ENCODE results near the gene SHMT1.

SHMT1 gene

GRCh38 chr17:18331879-18332278, 31.5 kb downstream of the SHMT1 start:
- Mint-ChIP-seq H3K9me3 (no peaks in the 10 kb centered on the region), H3K36me3 (ENCODE audit: insufficient read depth) (peaks cover 22% of the 10 kb centered on the region), H3K4me1 (peaks cover 11% of the 10 kb centered on the region), H3K27me3 (no peaks in the 10 kb centered on the region), H3K4me3 (peak overlapping the region; percentile 32), H3K27ac (ENCODE audit: low read depth) (peak overlapping the region; percentile 79)
- DNase-seq (ENCODE audit: low spot score in 2 of 2) = no peak
- peak; percentile 70 for ATAC-seq (replicated peaks; ENCODE audit: extremely low read depth, poor library complexity, severe bottlenecking)

GRCh38 chr17:18328643-18329204, 34.6 kb downstream of the SHMT1 start:
- peaks cover 16% of the 10 kb centered on the region for H3K4me1 Mint-ChIP-seq
- peaks cover 39% of the 10 kb centered on the region for H3K36me3 Mint-ChIP-seq (ENCODE audit: insufficient read depth)
- no peak overlapping the region for H3K27ac Mint-ChIP-seq (ENCODE audit: low read depth)
- no peak for DNase-seq (ENCODE audit: low spot score in 2 of 2)
- H3K4me3 Mint-ChIP-seq = no peak overlapping the region
- no peaks in the 10 kb centered on the region for H3K27me3 Mint-ChIP-seq
- H3K9me3 Mint-ChIP-seq = no peaks in the 10 kb centered on the region
- ATAC-seq (replicated peaks; ENCODE audit: extremely low read depth, poor library complexity, severe bottlenecking) = no peak

GRCh38 chr17:18327556-18327955, 35.8 kb downstream of the SHMT1 start:
- Mint-ChIP-seq H3K27ac (ENCODE audit: low read depth) (no peak overlapping the region), H3K4me1 (peaks cover 21% of the 10 kb centered on the region), H3K4me3 (no peak overlapping the region), H3K36me3 (ENCODE audit: insufficient read depth) (peaks cover 35% of the 10 kb centered on the region), H3K9me3 (no peaks in the 10 kb centered on the region), H3K27me3 (no peaks in the 10 kb centered on the region)
- no peak for ATAC-seq (replicated peaks; ENCODE audit: extremely low read depth, poor library complexity, severe bottlenecking)
- no peak for DNase-seq (ENCODE audit: low spot score in 2 of 2)

DNA sequence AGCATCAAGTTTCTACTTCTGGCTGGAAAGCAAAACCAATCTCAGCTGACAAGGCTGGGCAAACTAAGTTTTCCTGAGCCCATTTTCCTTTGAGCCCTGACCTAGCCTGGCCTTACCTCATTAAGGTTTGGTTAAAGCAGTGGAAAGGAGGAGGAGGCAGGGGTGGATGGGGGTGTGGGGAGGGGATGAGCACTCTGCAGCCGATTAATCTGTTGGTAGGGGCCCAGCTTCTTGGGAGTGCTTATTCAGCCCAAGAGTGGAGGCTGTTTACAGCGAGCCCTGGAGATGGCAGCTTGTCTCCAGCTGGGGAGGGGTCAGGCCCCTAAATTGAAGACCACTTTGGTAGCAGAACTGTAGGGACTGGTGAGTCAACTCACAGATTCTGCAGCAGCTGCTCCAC, 36.3 kb downstream of the SHMT1 start:
- H3K27ac Mint-ChIP-seq (ENCODE audit: low read depth) = no peak overlapping the region
- no peak overlapping the region for H3K4me3 Mint-ChIP-seq
- ATAC-seq (replicated peaks; ENCODE audit: extremely low read depth, poor library complexity, severe bottlenecking) (no peak), DNase-seq (ENCODE audit: low spot score in 2 of 2) (no peak)
- peaks cover 18% of the 10 kb centered on the region for H3K4me1 Mint-ChIP-seq
- no peaks in the 10 kb centered on the region for H3K9me3 Mint-ChIP-seq
- peaks cover 35% of the 10 kb centered on the region for H3K36me3 Mint-ChIP-seq (ENCODE audit: insufficient read depth)
- no peaks in the 10 kb centered on the region for H3K27me3 Mint-ChIP-seq

DNA sequence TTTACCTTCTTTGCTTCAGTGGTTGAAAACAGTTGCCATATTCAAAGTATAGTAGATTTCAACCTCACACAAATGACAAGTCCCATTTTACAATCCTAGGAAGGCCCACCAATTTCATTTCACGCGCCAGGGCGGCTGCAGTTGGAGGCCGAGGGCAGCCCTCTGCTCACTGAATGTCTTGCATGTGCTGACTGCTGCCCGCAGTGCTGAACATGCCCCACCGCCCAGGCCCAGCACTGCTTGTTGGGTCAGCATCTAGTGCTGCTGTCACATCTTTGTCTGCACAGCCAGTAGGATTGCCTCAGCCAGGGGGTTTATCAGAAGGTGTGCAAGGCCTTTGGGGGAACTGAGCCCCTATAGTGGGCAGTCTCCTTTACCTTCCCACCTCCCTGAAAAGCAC, 36.8 kb downstream of the SHMT1 start:
- Mint-ChIP-seq H3K9me3 (no peaks in the 10 kb centered on the region), H3K27me3 (no peaks in the 10 kb centered on the region), H3K27ac (ENCODE audit: low read depth) (no peak overlapping the region), H3K4me3 (no peak overlapping the region), H3K4me1 (peaks cover 18% of the 10 kb centered on the region), H3K36me3 (ENCODE audit: insufficient read depth) (peaks cover 35% of the 10 kb centered on the region)
- DNase-seq (ENCODE audit: low spot score in 2 of 2) (no peak), ATAC-seq (replicated peaks; ENCODE audit: extremely low read depth, poor library complexity, severe bottlenecking) (no peak)

DNA sequence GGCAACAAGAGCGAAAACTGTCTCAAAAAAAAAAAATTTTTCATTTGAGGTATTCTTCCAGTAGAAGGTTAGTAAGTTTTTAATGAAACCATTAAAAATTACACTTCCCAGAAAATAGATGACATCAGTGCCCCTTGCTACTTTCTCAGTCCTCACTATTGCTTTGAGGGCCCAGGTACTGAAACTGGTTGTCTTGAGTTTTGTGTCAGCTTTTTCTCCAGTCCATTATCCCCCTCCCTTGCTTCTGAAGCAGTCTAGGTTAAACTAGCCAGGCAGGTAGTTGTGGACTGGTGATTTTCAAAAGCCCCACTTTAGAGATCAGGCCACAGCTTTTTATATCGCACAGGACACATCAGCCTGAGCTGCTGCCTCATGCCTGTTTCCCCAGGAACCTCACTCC, 37.3 kb downstream of the SHMT1 start:
- H3K27me3 Mint-ChIP-seq = no peaks in the 10 kb centered on the region
- no peak for ATAC-seq (replicated peaks; ENCODE audit: extremely low read depth, poor library complexity, severe bottlenecking)
- H3K4me1 Mint-ChIP-seq = peaks cover 22% of the 10 kb centered on the region
- peaks cover 35% of the 10 kb centered on the region for H3K36me3 Mint-ChIP-seq (ENCODE audit: insufficient read depth)
- H3K9me3 Mint-ChIP-seq = no peaks in the 10 kb centered on the region
- no peak for DNase-seq (ENCODE audit: low spot score in 2 of 2)
- no peak overlapping the region for H3K27ac Mint-ChIP-seq (ENCODE audit: low read depth)
- no peak overlapping the region for H3K4me3 Mint-ChIP-seq

- no peak for DNase-seq (ENCODE audit: low spot score in 2 of 2)
- peak overlapping the region; percentile 53 for H3K27ac Mint-ChIP-seq (ENCODE audit: low read depth)
- H3K27me3 Mint-ChIP-seq = no peaks in the 10 kb centered on the region
- ATAC-seq (replicated peaks; ENCODE audit: extremely low read depth, poor library complexity, severe bottlenecking) = no peak
- H3K4me3 Mint-ChIP-seq = no peak overlapping the region
- H3K9me3 Mint-ChIP-seq = no peaks in the 10 kb centered on the region
- peaks cover 38% of the 10 kb centered on the region for H3K4me1 Mint-ChIP-seq
- peaks cover 33% of the 10 kb centered on the region for H3K36me3 Mint-ChIP-seq (ENCODE audit: insufficient read depth)
Measured at GRCh38 chr17:18324140-18325050, 39.0 kb downstream of the SHMT1 start.

DNA sequence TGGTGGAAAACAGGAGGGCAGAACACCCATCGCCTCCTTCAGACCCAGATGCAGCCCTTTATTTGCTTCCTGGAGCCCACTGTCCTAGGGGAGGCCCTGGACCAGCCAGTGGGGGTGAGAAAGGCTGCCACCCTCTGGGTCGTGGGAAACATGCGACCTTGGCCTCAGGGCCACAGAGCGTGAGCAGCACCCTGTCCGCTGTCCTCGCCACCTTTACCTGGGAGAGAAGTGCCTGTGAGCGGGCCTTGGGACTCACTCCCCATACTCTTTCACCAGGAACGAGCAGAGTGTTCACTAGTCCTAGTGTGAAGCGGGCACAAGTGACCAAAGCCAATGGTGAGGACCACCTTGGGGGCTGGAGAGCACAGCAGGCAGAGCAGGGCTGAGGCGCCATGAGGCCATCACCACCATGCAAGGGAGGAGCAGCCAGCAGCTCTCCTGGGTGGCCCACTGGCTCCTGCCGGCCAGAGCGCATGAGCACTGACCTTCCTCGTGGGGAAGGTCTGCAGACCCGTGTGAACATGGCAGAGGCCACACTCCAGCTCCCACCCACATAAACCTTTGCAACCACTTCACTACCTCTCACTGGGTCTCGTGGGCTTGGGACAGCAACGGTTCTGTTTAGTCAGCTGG, 39.7 kb downstream of the SHMT1 start:
- ATAC-seq (replicated peaks; ENCODE audit: extremely low read depth, poor library complexity, severe bottlenecking) (no peak), DNase-seq (ENCODE audit: low spot score in 2 of 2) (no peak)
- peaks cover 46% of the 10 kb centered on the region for H3K4me1 Mint-ChIP-seq
- H3K9me3 Mint-ChIP-seq = no peaks in the 10 kb centered on the region
- H3K36me3 Mint-ChIP-seq (ENCODE audit: insufficient read depth) = peaks cover 35% of the 10 kb centered on the region
- no peak overlapping the region for H3K4me3 Mint-ChIP-seq
- no peaks in the 10 kb centered on the region for H3K27me3 Mint-ChIP-seq
- peak overlapping the region; percentile 53 for H3K27ac Mint-ChIP-seq (ENCODE audit: low read depth)

DNA sequence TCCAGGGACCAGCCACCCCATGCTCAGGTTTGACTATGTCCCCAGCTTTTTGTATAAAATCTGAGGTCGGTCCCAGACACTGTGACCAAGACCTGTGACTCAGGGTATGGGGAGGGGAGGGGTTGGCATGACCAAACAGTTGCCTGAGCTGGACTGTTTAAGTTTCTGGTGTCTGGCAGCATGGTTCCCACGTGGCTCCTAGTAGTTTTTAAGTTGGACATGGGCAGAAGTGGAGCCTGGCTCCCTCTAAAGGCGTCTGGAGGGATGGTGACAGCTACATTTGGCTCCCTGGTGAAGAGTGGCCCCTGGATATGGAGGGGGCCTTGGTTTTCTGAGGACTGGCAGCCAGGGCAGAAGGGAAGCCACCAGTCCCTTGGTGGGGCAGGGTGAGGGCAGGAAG, 40.3 kb downstream of the SHMT1 start:
- Mint-ChIP-seq H3K9me3 (no peaks in the 10 kb centered on the region), H3K4me3 (no peak overlapping the region), H3K36me3 (ENCODE audit: insufficient read depth) (peaks cover 35% of the 10 kb centered on the region), H3K27ac (ENCODE audit: low read depth) (no peak overlapping the region), H3K4me1 (peaks cover 49% of the 10 kb centered on the region), H3K27me3 (no peaks in the 10 kb centered on the region)
- DNase-seq (ENCODE audit: low spot score in 2 of 2) = no peak
- no peak for ATAC-seq (replicated peaks; ENCODE audit: extremely low read depth, poor library complexity, severe bottlenecking)

DNA sequence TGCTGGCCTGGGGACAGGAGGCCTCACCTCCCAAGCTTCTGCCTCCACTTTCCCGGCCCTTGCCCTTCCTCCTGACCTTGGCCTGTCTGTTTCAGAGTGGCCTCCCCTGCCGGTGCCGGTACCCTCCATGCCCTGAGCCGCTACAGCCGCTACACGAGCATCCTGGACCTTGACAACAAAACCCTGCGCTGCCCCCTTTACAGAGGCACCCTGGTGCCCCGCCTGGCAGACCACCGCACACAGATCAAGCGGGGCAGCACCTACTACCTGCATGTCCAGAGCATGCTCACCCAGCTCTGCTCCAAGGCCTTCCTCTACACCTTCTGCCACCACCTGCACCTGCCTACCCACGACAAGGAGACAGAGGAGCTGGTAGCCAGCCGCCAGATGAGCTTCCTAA, 40.8 kb downstream of the SHMT1 start:
- Mint-ChIP-seq H3K9me3 (no peaks in the 10 kb centered on the region), H3K4me1 (peaks cover 54% of the 10 kb centered on the region), H3K4me3 (no peak overlapping the region), H3K27ac (ENCODE audit: low read depth) (no peak overlapping the region), H3K36me3 (ENCODE audit: insufficient read depth) (peaks cover 37% of the 10 kb centered on the region), H3K27me3 (no peaks in the 10 kb centered on the region)
- ATAC-seq (replicated peaks; ENCODE audit: extremely low read depth, poor library complexity, severe bottlenecking) (no peak), DNase-seq (ENCODE audit: low spot score in 2 of 2) (no peak)

DNA sequence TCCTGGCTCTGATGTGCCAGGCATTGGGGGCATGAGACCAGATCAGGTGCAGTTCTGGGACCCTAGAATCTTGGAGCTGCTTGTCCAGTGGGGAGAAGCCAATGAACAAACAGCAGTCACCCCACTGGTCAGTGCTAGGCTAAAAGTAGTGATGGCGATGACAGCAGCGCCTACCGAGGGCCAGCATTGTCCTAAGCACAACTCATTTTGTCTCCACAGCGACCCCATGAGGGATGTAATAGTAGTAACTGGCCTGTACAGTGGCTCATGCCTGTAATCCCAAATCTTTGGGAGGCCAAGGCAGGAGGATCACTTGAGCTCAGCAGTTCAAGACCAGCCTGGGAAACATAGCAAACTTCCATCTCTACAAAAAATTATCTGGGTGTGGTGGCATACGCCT, 42.0 kb downstream of the SHMT1 start:
- DNase-seq (ENCODE audit: low spot score in 2 of 2) = no peak
- Mint-ChIP-seq H3K4me1 (peaks cover 66% of the 10 kb centered on the region), H3K36me3 (ENCODE audit: insufficient read depth) (peaks cover 35% of the 10 kb centered on the region), H3K4me3 (no peak overlapping the region), H3K27ac (ENCODE audit: low read depth) (peak overlapping the region; percentile 42), H3K27me3 (no peaks in the 10 kb centered on the region), H3K9me3 (no peaks in the 10 kb centered on the region)
- no peak for ATAC-seq (replicated peaks; ENCODE audit: extremely low read depth, poor library complexity, severe bottlenecking)

GRCh38 chr17:18320301-18320700, 43.0 kb downstream of the SHMT1 start:
- Mint-ChIP-seq H3K4me3 (peak overlapping the region; percentile 36), H3K27ac (ENCODE audit: low read depth) (no peak overlapping the region), H3K9me3 (no peaks in the 10 kb centered on the region), H3K36me3 (ENCODE audit: insufficient read depth) (peaks cover 31% of the 10 kb centered on the region), H3K27me3 (no peaks in the 10 kb centered on the region), H3K4me1 (peaks cover 74% of the 10 kb centered on the region)
- ATAC-seq (replicated peaks; ENCODE audit: extremely low read depth, poor library complexity, severe bottlenecking) (no peak), DNase-seq (ENCODE audit: low spot score in 2 of 2) (no peak)
